ENCODE data around the gene ZNF496.

GRCh38 chr1:247365023-247365422 is 33.4 kb upstream of the ZNF496 start:
- TF ChIP-seq CTCF (IDR thresholded peaks at IDR 0.05) = no peak
- TF ChIP-seq POLR2A (IDR thresholded peaks at IDR 0.05) = no peak
